Stimulated activated CD4-positive, alpha-beta T cell treated with anti-CD3 and anti-CD28 coated beads, Interleukin-1b, Interleukin-23, amount 100 ng/mL, for 4 hours (primary cell): ENCODE data around the gene LRRC8E.
"Not testable (repeated sequence)": the region's sequence is repeated elsewhere in the genome, so short reads cannot be mapped to it uniquely, and the experiment has no call there.

Experiments used
- DNase-seq, 2 donors: peaks; one replicate each; pipeline ENCODE4 v3.0.0-alpha.2; 2020; ENCODE audit warnings: low read depth in 2 of 2

LRRC8E gene

DNA sequence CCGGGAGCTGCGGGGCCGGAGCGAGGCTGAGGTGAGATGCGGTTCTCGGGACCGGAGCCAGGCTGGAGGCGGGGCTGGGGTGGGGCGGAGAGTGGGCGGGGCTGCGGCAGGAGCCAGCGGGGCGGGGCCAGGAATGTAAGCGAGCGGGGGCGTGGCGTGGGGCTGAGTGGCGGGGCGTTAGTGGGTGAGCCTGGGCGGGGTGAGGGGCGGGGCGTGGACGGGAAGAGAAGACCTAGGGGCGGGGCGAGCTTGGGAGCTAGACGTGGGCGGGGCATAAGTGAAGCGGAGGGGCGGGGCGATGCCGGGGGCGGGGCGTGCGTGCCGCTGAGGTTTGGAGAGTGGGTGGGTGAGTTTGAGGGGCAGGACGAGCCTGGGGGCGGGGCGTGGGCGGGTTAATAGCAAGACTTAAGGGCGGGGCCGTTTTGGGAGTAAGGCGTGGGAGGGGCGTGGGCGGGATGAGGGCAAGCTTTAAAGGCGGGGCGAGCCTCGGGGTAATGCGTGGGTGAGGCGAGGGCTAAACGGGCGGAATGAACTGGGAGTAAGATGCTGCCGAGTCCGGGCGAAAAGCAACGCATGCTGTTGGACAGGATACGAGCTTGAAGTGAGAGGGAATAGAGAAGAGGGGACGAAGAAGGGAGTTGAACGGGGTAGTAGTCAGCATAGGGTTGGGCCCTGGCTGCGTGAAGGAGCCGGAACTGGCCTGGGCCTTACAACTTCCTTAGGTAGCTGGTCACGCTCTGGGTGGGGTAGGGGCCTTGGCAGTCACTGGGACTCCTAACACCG, 32.4 kb downstream of the LRRC8E start:
- DNase-seq, result peak; percentile 100

DNA sequence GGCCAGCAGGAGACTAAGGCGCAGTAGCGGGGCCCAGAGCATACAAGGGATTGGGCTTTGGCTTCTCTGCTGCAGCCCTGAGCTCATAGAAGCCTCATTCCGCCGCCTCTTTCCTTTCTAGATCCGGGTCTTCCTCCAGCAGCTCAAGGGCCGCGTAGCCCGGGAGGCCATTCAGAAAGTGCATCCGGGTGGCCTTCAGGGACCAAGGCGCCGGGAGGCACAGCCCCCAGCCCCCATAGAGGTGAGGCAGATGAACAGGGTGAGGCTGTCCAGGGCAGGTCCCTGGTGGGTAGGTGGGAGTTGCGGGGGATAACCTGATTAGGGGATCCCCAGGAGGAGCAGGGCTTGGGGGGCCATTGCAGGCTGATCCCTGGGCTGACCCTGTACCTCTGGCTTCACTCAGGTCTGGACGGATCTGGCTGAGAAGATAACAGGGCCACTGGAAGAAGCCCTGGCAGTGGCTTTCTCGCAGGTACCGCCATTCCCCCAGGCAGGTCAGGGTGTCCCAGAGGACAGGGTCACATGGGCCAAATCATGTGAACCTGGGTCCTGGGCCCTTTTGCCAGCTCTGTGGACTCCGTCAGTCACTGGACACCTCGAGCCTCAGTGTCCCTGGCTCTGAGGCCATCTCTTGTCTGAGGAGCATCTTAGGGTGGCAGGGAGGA, 33.1 kb downstream of the LRRC8E start:
- no peak for DNase-seq

DNA sequence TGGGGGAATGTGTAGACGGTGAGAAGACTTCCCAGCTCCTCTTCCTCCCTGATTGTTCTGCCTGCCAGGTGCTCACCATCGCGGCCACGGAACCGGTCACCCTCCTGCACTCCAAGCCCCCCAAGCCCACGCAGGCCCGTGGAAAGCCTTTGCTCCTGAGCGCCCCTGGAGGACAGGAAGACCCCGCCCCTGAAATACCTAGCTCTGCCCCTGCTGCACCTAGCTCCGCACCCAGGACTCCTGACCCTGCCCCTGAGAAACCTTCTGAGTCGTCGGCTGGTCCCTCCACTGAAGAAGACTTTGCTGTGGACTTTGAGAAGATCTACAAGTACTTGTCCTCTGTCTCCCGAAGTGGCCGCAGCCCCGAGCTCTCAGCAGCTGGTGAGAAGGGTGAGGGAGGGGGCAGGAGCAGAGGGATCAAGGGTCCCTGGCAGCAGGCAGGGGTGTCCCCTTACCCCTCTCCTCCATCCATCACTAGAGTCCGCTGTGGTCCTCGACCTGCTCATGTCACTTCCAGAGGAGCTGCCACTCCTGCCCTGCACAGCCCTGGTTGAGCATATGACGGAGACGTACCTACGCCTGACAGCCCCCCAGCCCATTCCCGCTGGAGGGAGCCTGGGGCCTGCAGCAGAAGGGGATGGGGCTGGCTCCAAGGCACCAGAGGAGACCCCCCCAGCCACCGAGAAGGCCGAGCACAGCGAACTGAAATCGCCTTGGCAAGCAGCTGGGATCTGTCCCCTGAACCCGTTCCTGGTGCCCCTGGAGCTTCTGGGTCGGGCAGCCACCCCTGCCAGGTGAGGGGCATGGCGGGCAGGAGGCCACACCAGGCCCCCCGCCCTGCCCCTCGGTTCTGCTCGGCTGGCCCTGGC, 33.9 kb downstream of the LRRC8E start:
- DNase-seq, result no peak

DNA sequence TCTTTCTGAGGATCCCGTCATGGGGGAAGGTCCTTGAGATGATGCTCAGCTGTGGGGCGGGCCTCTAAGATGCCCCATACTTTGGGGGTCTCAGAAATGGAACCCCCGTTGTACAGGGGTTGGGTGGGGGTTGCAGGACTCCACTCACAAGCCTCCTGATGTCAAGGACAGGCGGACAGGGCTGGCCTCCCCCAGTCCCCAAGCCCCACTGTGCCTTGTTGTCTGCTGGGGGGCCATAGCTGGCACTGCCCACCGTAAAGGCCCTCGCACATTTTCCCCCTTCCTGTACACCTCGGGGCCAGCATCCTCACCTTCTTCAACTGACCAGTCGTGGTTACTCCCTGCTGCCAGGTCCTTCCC, 34.5 kb downstream of the LRRC8E start:
- DNase-seq, result no peak

DNA sequence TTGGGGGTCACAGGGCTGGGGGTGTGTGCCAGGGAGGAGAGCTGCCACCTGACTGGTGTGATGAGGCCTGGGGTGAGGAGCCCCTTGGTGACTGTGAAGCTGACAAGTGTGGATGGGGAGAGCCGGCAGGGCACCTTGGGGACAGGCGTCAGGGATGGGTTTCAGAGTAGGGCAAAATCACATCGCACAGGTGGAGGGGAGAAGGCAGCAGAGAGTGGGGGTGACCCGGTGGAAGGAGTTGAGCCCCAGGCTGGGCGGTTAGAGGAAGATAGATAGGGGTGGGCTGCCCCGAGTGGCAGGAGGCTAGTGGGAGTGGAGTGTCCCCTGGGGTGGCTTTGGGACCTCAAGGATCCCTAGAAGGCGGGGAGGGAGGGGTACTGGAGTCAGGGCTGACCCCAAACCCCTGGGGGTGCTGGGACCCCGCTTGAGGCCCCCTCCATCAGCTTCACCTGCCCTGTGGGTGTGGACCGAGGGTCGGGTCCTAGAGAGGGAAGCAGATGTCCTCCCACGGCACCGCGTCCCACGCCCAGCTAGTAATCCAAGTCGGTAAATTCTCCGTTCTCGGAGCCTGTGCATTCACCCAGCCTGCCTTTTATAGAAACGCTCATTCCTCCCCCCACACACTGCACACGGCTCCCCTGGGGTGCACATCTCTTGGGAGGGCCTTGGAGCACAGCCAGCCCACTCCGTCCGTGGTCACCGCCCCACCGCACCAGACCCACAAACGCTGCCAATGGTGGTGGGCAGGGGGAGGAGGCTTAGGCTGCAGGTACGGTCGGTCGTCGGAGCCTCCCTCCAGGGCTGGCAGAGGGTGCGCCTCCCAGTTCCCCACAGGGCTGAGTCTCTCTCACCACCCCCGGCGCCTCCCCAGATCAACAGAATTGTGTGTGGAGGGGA, 35.2 kb downstream of the LRRC8E start:
- DNase-seq, result no peak

DNA sequence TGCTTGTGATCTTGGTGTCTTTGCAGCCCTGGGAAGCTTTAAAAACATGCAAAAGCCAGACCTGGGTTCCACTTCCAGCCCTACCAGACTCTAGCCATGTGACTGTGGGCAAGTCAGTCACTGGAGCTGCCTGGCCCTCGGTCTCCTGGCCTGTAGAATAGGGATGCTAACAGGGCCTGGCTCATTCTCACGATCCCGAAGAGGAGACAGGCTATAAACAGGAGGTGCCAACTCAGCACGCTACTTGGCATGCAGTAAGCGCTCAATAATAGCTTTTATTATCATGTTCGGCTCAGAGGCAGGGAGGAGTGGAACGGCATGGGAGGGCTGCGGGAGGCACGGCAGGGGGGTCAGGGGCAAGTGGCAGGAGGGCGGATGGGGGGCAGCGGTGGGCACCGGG, 35.9 kb downstream of the LRRC8E start:
- DNase-seq, result no peak

DNA sequence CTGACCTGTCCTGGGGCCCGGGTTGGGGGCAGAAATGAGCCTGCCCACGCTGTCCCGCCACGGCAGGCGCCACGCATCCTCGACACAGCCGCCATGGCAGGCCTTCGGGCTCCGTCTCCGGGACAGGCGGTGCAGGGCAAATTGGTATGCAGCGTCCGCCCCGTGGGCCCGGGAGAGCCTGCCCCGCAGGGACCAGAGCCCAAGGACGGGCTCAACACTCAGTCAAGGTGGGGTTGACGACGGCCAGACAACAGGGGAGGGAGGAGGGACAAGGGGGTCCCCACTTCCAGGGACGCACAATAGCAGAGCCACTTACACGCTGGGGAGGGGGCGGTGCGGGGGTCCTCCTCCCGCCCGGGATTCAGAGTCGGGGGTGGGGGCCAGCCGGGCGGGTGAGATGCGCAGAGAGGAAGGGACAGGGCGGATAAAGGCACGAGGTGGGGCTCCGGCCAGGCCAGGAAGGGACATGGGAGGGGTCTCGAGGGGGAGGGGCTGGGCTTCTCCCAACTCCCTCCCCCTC, 36.4 kb downstream of the LRRC8E start:
- DNase-seq, result no peak

DNA sequence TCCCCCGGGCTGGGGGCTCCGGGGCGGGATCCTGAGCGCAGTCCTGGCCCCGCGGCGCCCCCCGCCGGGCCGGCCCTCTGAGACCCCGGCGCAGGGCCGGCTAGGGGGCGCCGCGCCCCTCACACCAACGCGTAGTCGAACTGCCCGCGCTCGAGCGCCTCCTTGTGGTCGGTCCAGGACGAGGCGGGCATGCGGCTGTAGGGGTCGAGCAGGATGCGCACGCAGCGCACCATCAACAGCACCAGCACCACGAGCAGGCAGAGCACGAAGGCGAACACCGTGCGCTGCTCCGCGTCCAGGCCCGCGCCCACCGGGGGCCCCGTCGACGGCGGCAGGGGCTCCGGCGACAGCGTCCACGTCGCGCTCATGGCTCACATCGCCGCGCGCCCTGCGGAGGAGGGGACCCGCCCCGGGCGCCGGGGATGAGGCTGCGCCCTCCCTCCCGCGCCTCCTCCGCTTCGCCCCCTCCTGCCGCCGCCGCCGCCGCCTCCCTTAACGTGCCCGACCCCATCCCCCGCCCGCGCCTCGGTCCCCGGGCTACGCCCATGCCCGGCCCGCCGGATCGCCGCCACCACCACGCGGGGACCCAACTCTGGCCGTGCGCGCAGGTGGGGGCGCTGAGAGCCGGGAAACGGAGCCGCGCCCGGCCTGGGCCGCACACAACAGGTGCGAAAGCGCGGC, 37.0 kb downstream of the LRRC8E start:
- peak; percentile 70 to 72 for DNase-seq

DNA sequence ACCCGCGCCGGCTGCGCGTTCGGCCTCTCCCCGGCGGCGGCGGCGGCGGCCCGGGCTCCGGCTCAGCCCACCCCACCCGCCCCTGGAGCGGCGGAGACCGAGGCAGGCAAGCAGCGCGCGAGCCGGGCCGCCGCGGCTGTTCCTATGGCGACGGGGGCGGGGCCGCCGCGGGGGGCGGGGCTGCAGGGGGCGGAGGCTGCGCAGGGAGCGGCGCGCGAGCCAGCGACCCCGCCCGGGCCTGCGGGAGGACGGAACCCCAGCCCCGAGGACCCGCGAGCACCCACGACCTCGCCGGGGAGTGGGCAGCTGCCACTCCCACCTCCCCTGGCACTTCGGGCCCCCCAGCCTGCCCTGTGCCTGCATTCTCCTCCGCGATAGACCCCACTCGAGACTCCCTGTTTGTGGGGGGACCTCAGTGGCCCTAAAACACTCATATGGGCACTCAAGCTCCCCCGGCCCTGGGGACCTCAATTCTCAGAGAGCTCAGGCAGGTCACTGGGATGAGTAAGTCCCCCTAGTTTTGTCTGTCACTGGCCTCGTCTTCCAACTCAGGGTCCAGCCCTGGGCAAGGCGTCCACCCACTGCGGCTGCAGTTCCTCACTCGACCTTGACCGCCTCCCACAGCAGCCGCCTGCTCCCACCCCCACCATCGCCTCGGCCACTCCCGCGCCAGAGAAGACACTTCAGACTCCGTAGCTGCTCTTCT, 37.9 kb downstream of the LRRC8E start, which contains the start of gene CTXN1:
TSS of gene CTXN1 (minus strand) at position 115 of the 706 bp plus-strand sequence. CDS start 597 bp downstream, outside the sequence.
- peak; percentile 78 to 82 for DNase-seq

DNA sequence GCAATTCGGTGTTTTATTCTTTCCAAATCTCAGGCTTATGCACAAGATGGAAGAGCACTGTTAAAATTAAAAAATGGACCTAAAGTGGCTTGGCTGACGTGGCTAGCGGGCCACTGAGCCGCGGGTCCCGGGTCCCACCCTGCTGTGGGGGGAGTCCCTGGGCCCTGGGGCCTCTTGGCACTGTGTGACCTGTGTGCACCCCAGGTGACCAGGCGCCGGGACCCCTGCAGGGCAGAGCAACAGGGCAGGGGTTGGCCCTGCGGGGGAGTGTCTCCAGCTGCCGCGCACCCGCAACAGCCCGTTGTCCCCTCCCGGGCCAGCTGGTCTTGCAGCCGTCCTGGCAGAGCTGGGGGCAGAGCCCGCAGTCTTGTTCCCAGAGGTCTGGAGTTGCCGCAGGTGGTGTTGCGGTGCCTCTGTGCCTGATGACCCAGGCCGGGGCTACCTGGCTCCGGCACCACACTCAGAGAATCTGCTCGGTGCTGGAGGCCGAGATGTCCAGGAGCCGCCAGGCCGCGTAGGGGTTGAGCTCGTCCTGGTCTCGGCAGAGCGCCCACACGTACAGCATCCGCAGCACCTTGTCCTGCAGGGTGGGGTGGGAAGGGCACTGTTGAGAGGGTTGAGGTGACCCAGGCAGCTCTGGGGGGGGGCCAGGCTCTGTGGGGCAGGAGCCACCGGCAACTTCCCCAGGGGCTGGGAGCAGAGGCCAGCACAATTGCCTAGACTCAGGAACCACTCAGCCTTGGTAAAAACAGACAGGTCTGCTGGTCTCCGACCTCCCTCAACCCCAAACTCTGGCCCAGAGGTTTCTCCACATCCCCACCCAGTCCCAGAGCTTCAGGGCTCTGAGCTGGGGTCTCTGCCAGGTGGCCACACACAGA, 38.7 kb downstream of the LRRC8E start:
- DNase-seq, result no peak

DNA sequence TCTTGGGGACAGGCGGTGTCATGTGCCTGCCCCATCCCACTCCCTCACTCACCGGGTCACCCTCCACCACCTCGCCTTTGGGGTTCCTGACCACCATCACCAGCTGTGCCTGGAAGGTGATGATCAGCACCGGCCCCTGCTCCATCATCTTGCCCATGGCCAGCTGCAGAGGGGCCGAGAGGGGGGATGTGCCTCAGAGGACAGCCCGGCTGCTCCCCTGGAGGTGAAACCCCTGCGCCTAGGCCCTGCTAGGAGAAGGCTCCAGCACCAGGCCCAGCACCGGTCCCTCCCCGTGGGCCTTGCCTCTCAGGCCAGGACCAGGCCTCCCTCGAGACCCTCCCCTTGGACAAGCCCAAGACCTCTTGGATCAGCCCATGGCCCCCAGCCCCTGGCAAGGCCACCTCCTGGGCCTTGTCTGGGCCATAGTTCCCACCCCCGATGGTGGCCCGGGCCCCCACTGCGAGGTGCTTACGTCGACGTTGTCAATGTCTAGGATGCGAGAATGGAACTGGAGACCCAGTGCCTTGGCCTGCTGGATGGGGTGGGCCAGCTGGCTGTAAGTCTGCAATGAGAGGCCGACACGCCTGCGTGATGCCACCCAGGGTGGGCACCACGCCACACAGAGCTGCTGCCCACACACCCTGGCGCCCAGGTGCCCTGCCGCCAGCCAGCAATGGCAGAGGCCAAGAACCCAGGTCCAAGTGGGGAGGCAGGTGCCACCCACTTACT, 39.5 kb downstream of the LRRC8E start:
- DNase-seq, result no peak

DNA sequence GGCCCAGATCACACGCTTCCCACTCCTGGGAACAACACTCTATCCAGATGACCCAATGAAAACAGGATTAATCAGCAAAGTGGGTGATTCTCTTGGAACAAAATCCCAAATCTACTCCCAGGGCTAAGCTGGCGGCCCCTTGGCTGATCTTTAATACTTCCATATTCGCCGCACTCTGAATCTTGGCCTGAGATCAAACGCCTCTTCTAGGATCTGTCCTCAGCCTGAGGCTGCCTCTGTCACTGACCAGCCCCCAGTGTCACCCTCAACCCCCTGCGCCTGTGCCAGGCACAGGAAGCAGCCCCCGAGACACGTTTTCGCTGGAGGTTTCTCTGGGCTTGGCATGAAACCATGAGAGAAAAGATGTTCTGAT, 40.0 kb downstream of the LRRC8E start:
- no peak for DNase-seq

DNA sequence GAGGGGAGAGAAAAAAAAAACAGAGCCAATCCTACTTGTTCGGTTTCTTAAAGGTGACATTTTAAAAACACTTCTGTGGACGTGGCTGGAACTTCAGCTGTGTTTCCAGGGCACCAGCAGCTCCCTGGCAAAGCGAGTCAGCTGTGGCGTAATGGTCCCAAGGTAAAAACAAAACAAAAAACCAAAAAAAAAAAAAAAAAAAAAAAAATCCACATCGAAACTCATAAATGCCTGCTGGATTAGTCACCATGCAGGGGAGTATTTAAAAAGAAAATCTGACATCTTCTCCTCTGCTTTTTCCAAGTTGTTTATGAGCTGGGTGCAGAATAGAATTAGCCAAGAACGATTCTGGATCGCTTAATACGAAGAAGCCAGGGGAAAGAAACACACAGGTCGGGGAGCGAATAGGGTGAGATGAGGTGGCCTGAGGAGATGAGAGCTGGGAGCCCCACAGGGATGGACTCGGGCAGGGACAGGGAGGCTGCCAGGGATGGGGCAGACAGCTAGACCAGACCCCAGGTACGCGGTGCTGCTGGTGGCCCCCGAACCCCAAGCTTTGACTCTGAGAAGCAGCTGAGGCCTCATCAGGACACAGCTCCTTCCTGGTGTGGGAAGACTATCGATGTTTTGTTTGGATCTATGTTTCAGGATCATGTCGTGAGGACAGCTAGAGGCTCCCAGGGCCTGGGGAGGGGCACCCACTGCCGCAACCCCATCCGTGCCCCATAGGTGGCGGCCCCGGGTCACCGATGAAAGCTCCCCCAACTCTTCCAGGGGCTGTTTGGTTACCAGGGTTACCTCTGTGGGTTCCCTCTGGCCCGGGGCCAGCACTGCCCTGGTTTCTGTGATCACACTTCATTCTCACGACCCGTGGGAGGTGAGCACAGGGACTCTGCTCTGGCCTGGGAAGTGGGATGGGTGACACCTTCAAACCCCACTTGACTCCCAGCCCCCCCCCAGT, 40.7 kb downstream of the LRRC8E start:
- no peak for DNase-seq

DNA sequence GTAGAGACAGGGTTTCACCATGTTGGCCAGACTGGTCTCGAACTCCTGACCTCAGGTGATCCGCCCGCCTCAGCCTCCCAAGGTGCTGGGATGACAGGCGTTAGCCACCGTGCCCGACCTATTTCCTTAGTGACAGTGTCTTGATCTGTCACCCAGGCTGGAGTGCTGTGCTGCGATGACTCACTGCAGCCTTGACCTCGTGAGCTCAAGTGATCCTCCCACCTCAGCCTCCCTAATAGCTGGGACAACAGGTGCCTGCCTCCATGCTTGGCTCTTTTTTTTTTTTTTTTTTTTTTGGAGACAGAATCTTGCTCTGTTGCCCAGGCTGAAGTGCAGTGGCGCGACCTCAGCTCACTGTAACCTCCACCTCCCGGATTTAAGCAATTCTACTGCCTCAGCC, 41.7 kb downstream of the LRRC8E start:
- not testable (repeated sequence) for DNase-seq

DNA sequence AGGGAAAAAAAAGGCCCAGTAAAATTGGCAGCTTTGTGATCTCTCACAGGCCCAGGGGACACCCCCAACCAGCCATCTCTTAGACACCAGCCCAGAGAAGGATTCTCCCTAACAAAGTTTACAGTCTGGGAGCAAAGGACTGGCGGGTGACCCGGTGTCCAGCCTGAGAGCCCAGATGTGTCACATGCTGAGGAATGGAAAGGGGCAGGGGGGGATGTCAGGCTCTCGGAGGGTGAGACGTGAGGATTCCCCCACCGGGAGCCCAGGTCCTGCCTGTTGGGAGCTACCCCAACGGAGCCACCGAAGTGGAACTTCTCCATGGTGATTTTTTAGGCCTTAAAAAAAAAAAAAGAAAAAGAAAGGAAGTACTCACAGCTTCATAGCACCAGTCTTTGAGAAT, 42.5 kb downstream of the LRRC8E start:
- no peak for DNase-seq

DNA sequence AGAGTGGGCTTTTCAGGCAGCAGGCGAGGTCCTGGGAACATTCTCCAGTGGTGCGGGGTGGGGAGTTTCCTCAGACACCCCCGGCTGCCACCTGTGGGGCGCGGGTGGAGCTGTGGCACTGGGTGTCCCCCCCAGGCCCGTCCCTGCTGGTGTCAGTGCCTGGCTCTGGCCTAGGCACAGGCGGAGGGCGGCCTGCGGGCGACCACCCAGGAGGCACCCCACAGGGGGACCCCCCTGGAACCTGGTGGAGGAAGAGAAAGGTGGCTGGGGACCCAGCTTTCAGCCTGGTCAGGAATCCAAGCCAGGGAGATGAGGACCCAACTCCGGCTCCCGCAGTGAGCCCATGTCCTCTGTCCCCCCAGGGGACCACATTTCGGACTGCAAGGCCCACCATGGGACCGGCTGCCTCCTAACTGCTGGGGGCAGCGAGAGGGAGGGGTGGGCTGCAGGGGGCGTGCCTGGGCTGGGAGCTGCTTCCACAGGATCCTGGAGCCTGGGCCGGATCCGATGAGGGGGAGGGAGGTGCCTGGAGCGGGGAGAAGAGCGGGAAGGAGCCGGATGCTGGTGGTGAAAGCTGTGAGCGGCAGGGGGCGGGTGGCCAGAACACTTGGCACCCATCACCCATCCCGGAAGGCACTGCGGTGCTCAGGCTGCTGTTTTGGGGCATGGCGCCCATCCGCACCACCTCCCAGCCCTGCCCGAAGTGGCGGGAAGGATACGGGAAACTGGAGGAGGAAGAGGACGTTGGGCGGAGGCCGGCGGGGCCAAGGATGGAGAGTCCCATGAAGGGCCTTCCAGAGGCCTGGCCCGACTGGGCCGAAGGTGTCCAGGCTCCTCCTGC, 43.1 kb downstream of the LRRC8E start:
- DNase-seq, result no peak
